LNCAP (cell line): ENCODE measurements around the gene LRP10.

ENCODE experiments used
- CTCF ChIP-seq: fragments of 450-650 bp; IDR thresholded peaks from 2 replicates; pipeline ENCODE4 v1.5.1; 2017; ENCODE audit warnings: mild to moderate bottlenecking

Gene LRP10

GRCh38 chr14:22882064-22882463 is 10.5 kb downstream of the LRP10 start:
- TF ChIP-seq CTCF = no peak

DNA sequence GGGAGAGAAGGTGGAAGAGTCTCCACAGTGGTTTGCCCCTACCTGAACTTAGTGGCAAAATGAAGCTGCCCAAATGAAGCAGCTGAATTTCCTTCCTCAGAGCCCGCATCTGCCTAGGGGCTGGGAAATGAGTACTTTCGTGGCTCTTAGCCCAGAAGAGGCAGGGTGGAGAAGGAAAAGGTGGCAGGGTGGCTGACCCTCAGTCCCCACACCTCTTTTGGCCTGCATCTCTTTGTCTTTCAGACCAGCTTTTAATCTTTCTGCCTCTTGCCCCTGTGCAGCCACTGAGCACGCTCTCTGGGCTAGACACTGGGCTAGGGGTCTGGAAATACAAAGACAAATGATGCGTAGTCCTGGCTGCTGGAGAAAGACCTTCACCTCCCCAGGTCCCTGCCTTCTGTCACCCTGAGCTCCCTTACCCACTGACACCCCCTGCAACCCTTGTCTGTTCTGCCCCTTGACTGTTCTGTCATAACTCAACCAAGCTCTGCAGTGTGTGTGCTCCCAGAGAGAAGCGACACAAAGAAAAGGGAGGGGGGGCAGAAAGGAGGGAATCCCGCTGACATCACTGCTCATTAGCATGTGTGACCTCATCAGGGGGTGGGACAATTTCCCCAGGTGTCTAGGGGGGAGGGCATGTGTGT is 11.1 kb downstream of the LRP10 start:
- no peak for TF ChIP-seq CTCF

- no peak for TF ChIP-seq CTCF
These were observed 11.8 kb downstream of the LRP10 start, which contains the start of gene REM2 for GRCh38 chr14:22883173-22883976. TSS of gene REM2 (plus strand) at chr14:22883222. CDS start at chr14:22883288, 66 bp downstream.

GRCh38 chr14:22884076-22884737 is 12.7 kb downstream of the LRP10 start:
- no peak for TF ChIP-seq CTCF

GRCh38 chr14:22884738-22885523 is 13.4 kb downstream of the LRP10 start:
- TF ChIP-seq CTCF = no peak

DNA sequence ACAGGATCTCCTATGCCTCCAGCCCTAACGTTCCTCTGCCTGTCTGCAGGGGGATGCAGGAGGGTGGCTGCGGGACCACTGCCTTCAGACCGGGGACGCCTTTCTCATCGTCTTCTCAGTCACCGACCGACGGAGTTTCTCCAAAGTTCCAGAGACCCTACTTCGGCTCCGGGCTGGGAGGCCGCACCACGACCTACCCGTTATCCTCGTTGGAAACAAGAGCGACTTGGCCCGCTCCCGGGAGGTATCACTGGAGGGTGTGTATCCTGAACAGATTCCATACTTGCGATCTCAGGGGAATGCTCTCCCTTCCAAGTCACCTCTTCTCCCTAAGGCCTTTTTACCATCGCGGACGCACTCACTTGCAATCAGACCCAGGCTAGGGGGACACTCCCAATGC is 14.4 kb downstream of the LRP10 start:
- TF ChIP-seq CTCF = no peak

DNA sequence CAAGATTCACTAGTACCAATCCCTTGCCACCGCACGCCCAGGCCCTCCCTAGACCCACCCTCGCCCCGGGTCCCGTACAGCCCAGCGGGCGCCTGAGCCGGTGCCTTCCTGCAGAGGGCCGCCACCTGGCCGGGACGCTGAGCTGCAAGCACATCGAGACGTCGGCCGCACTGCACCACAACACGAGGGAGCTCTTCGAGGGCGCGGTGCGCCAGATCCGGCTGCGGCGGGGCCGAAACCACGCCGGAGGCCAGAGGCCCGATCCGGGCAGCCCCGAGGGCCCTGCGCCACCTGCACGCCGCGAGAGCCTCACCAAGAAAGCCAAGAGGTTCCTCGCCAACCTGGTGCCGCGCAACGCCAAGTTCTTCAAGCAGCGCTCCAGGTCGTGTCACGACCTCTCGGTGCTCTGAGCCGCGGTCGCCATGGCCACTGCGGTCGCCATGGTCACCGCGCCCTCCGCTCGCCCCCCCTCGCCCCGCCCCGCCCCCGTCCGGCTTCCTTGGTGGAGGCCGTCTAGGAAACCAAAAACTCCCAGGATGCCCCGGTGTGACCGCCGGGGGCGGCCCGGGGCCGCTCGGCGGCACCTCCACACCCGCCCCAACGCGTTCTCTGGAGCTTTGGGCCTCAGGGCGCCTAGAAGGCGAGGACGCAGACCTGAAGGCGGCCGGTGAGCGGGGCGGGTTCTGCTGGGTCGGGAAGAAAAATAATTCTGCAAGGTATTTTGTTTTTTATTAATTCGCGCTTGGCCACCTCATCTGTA is 15.1 kb downstream of the LRP10 start:
- peak; percentile 29 for TF ChIP-seq CTCF
